Measurements from ENCODE around the gene HELQ. TPM values are rescaled to one million over a fixed set of nuclear protein-coding genes. Genes with fewer than 3 reads are reported as not detected.
"Not testable (repeated sequence)": the region's sequence is repeated elsewhere in the genome, so short reads cannot be mapped to it uniquely, and the experiment has no call there.

HELQ gene
- total RNA-seq, 4 donors from 2014 or later = 2.6 to 19.1 (median 7.4) TPM

GRCh38 chr4:83498187-83498586 lies 42.6 kb upstream of the HELQ start:
- in situ Hi-C loops (cut with MboI; ENCODE audit: low pct_ligation_motif_present in 1 of 4, low pct_unique_long_range_greater_than_20kb in 1 of 4, low sequenced_read_pairs in 3 of 4) (no loop called here), intact Hi-C loops (cut with DNase I; ENCODE audit: low total_unique reads) (no loop called here)
- no peak for TF ChIP-seq CTCF (IDR thresholded peaks at IDR 0.05)
- no peak for TF ChIP-seq POLR2A (IDR thresholded peaks at IDR 0.05)
- no peak for TF ChIP-seq EP300 (IDR thresholded peaks at IDR 0.05; ENCODE audit: low read depth)
- TF ChIP-seq POLR2AphosphoS5 (IDR thresholded peaks at IDR 0.05) = no peak
- H3K4me1 ChIP-seq = no peaks in the 10 kb centered on the region
- no peaks in the 10 kb centered on the region for H3K27me3 ChIP-seq
- no peak overlapping the region for H3K27ac ChIP-seq
- no peaks in the 10 kb centered on the region for H3K36me3 ChIP-seq
- 95% methylated on average over 1 of the region's 1 CpG; no CpG with 5 or more reads in 1 of the 2 donors for WGBS, 2 donors (ENCODE audit: low coverage in 1 of 2)
- H3K4me3 ChIP-seq = no peak overlapping the region
- no peaks in the 10 kb centered on the region for H3K9me3 ChIP-seq
- DNase-seq = no peak

GRCh38 chr4:83496085-83496917 lies 40.7 kb upstream of the HELQ start:
- in situ Hi-C loops (cut with MboI; ENCODE audit: low pct_ligation_motif_present in 1 of 4, low pct_unique_long_range_greater_than_20kb in 1 of 4, low sequenced_read_pairs in 3 of 4); H3K4me1 ChIP-seq; H3K9me3 ChIP-seq; H3K36me3 ChIP-seq; H3K27ac ChIP-seq; DNase-seq; H3K4me3 ChIP-seq; H3K27me3 ChIP-seq; intact Hi-C loops (cut with DNase I; ENCODE audit: low total_unique reads): not testable (repeated sequence)
- 83 to 100% methylated on average over 1 to 8 of the region's 8 CpGs for WGBS, 2 donors (ENCODE audit: low coverage in 1 of 2)

- no peak overlapping the region for H3K4me3 ChIP-seq
- peaks cover 0 to under 1% (median 0%) of the 10 kb centered on the region in 4 donors for H3K4me1 ChIP-seq
- no peak for DNase-seq
- intact Hi-C loops (cut with DNase I; ENCODE audit: low total_unique reads) = no loop called here
- H3K36me3 ChIP-seq = no peaks in the 10 kb centered on the region
- 0 to 5% methylated on average over 1 of the region's 1 CpG for WGBS, 2 donors (ENCODE audit: low coverage in 1 of 2)
- H3K27ac ChIP-seq = no peak overlapping the region
- TF ChIP-seq POLR2A (IDR thresholded peaks at IDR 0.05) (no peak), CTCF (IDR thresholded peaks at IDR 0.05) (peak; percentile 63 to 83 (median 68))
- in situ Hi-C loops (cut with MboI; ENCODE audit: low pct_ligation_motif_present in 1 of 4, low pct_unique_long_range_greater_than_20kb in 1 of 4, low sequenced_read_pairs in 3 of 4) = no loop called here
- H3K27me3 ChIP-seq = no peaks in the 10 kb centered on the region
- H3K9me3 ChIP-seq = no peaks in the 10 kb centered on the region
Observed at GRCh38 chr4:83490876-83491450, 35.3 kb upstream of the HELQ start.

GRCh38 chr4:83489711-83490326 lies 34.2 kb upstream of the HELQ start:
- H3K36me3 ChIP-seq = no peaks in the 10 kb centered on the region
- H3K4me3 ChIP-seq = no peak overlapping the region
- WGBS, 2 donors (ENCODE audit: low coverage in 1 of 2) = 46% methylated on average over 1 of the region's 1 CpG; no CpG with 5 or more reads in 1 of the 2 donors
- no peaks in the 10 kb centered on the region for H3K27me3 ChIP-seq
- in situ Hi-C loops (cut with MboI; ENCODE audit: low pct_ligation_motif_present in 1 of 4, low pct_unique_long_range_greater_than_20kb in 1 of 4, low sequenced_read_pairs in 3 of 4) (no loop called here), intact Hi-C loops (cut with DNase I; ENCODE audit: low total_unique reads) (no loop called here)
- H3K9me3 ChIP-seq = no peaks in the 10 kb centered on the region
- H3K4me1 ChIP-seq = peaks cover 0 to 7% (median 4%) of the 10 kb centered on the region in 4 donors
- TF ChIP-seq CTCF (IDR thresholded peaks at IDR 0.05) (no peak), POLR2AphosphoS5 (IDR thresholded peaks at IDR 0.05) (no peak)
- no peak overlapping the region for H3K27ac ChIP-seq
- no peak for DNase-seq
